Vagina (tissue), 2 donors: Measurements from ENCODE around the gene DENND2A.

Source experiments
- CTCF ChIP-seq, 3 experiments: fragments of 450-650 bp in 2 of 3; fragments of 200-600 bp in 1 of 3; sonication (generic) in 1 of 3; IDR thresholded peaks; one replicate each; pipeline ENCODE4 v1.5.1; 2017 to 2019; ENCODE audit warnings: antibody characterized with exemption in 3 of 3, mild to moderate bottlenecking in 2 of 3, moderate library complexity in 2 of 3
- POLR2AphosphoS5 ChIP-seq, 2 donors: sonication (generic); formaldehyde crosslinking; IDR thresholded peaks; one replicate each; pipeline ENCODE4 v1.9.0; 2017; ENCODE audit warnings: antibody characterized with exemption in 2 of 2, mild to moderate bottlenecking in 2 of 2, low read depth in 1 of 2; ENCODE audit not compliant: insufficient read depth in 1 of 2

GRCh38 chr7:140609646-140610045 lies 31.0 kb downstream of the DENND2A start:
- no peak for TF ChIP-seq CTCF (IDR thresholded peaks at IDR 0.05)
- TF ChIP-seq POLR2AphosphoS5 (IDR thresholded peaks at IDR 0.05; ENCODE audit: insufficient read depth in 1 of 2, low read depth in 1 of 2): no peak
